ENCODE results near the gene MAL.

DNA sequence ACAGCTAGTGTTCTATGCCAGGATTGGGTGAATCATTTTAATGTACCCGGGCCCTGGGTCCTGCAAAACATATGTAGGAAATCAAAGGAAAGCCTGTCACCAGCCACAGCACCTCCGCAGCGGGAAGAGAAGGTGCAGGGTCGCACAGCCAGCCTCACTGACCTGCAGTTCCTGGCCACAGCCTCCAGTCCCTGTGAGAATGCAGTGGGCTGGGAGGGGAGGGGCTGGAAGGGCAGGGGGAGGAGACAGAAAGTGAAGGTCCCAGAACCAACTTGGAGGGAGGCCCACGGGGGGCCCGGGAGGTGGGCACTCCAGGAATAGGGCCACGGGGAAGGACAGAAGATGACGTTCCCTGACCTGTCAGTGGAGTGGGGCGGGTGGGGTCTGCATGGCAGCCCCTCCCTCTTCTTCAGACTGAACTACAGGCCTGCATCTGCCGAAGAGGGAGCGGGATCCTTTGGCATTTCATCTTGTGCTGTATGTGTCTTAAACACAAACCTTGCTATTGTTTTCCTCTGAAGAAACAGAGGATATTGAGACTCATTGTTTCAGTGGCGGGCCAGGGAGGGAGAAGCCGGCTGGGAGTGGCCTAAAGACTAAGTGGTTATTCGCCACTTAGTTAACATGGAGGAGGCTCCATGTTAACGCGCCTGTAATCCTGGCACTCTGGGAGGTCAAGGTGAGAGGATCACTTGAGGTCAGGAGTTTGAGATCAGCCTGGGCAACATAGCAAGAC, 7.5 kb downstream of the MAL start:
- TF ChIP-seq TARDBP (CRISPR knock-in tag; IDR thresholded peaks at IDR 0.05) = no peak
- TF ChIP-seq POLR2A (IDR thresholded peaks at IDR 0.05; ENCODE audit: insufficient read depth in 1 of 2, low read depth in 2 of 2, low read length in 2 of 2) = no peak
- TF ChIP-seq, protein P1, sequence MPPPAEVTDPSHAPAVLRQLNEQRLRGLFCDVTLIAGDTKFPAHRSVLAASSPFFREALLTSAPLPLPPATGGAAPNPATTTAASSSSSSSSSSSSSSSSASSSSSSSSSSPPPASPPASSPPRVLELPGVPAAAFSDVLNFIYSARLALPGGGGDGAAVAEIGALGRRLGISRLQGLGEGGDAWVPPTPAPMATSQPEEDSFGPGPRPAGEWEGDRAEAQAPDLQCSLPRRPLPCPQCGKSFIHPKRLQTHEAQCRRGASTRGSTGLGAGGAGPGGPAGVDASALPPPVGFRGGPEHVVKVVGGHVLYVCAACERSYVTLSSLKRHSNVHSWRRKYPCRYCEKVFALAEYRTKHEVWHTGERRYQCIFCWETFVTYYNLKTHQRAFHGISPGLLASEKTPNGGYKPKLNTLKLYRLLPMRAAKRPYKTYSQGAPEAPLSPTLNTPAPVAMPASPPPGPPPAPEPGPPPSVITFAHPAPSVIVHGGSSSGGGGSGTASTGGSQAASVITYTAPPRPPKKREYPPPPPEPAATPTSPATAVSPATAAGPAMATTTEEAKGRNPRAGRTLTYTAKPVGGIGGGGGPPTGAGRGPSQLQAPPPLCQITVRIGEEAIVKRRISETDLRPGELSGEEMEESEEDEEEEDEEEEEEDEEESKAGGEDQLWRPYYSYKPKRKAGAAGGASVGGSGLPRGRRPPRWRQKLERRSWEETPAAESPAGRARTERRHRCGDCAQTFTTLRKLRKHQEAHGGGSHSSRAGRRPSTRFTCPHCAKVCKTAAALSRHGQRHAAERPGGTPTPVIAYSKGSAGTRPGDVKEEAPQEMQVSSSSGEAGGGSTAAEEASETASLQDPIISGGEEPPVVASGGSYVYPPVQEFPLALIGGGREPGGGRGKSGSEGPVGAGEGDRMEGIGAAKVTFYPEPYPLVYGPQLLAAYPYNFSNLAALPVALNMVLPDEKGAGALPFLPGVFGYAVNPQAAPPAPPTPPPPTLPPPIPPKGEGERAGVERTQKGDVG (CRISPR knock-in tag; IDR thresholded peaks at IDR 0.05; ENCODE audit: borderline replicate concordance) = no peak
- TF ChIP-seq ZNF225 (CRISPR knock-in tag; IDR thresholded peaks at IDR 0.05) = no peak
- no peak for TF ChIP-seq ELF4 (CRISPR knock-in tag; IDR thresholded peaks at IDR 0.05; ENCODE audit: borderline replicate concordance)
- no peak for TF ChIP-seq ZNF274 (CRISPR knock-in tag; IDR thresholded peaks at IDR 0.05)
- no peak for TF ChIP-seq RARA (CRISPR knock-in tag; IDR thresholded peaks at IDR 0.05)
- TF ChIP-seq, protein P2, sequence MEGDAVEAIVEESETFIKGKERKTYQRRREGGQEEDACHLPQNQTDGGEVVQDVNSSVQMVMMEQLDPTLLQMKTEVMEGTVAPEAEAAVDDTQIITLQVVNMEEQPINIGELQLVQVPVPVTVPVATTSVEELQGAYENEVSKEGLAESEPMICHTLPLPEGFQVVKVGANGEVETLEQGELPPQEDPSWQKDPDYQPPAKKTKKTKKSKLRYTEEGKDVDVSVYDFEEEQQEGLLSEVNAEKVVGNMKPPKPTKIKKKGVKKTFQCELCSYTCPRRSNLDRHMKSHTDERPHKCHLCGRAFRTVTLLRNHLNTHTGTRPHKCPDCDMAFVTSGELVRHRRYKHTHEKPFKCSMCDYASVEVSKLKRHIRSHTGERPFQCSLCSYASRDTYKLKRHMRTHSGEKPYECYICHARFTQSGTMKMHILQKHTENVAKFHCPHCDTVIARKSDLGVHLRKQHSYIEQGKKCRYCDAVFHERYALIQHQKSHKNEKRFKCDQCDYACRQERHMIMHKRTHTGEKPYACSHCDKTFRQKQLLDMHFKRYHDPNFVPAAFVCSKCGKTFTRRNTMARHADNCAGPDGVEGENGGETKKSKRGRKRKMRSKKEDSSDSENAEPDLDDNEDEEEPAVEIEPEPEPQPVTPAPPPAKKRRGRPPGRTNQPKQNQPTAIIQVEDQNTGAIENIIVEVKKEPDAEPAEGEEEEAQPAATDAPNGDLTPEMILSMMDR (CRISPR knock-in tag; IDR thresholded peaks at IDR 0.05) = no peak
- TF ChIP-seq JARID2 (CRISPR knock-in tag; IDR thresholded peaks at IDR 0.05; ENCODE audit: insufficient replicate concordance) = no peak
- TF ChIP-seq, protein P3, sequence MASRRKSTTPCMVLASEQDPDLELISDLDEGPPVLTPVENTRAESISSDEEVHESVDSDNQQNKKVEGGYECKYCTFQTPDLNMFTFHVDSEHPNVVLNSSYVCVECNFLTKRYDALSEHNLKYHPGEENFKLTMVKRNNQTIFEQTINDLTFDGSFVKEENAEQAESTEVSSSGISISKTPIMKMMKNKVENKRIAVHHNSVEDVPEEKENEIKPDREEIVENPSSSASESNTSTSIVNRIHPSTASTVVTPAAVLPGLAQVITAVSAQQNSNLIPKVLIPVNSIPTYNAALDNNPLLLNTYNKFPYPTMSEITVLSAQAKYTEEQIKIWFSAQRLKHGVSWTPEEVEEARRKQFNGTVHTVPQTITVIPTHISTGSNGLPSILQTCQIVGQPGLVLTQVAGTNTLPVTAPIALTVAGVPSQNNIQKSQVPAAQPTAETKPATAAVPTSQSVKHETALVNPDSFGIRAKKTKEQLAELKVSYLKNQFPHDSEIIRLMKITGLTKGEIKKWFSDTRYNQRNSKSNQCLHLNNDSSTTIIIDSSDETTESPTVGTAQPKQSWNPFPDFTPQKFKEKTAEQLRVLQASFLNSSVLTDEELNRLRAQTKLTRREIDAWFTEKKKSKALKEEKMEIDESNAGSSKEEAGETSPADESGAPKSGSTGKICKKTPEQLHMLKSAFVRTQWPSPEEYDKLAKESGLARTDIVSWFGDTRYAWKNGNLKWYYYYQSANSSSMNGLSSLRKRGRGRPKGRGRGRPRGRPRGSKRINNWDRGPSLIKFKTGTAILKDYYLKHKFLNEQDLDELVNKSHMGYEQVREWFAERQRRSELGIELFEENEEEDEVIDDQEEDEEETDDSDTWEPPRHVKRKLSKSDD (CRISPR knock-in tag; IDR thresholded peaks at IDR 0.05; ENCODE audit: low read depth) = no peak
- TF ChIP-seq, protein P4, sequence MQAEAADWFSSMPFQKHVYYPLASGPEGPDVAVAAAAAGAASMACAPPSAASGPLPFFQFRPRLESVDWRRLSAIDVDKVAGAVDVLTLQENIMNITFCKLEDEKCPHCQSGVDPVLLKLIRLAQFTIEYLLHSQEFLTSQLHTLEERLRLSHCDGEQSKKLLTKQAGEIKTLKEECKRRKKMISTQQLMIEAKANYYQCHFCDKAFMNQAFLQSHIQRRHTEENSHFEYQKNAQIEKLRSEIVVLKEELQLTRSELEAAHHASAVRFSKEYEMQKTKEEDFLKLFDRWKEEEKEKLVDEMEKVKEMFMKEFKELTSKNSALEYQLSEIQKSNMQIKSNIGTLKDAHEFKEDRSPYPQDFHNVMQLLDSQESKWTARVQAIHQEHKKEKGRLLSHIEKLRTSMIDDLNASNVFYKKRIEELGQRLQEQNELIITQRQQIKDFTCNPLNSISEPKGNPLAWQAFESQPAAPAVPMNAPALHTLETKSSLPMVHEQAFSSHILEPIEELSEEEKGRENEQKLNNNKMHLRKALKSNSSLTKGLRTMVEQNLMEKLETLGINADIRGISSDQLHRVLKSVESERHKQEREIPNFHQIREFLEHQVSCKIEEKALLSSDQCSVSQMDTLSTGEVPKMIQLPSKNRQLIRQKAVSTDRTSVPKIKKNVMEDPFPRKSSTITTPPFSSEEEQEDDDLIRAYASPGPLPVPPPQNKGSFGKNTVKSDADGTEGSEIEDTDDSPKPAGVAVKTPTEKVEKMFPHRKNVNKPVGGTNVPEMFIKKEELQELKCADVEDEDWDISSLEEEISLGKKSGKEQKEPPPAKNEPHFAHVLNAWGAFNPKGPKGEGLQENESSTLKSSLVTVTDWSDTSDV (CRISPR knock-in tag; IDR thresholded peaks at IDR 0.05) = no peak
- TF ChIP-seq EP300 (IDR thresholded peaks at IDR 0.05; ENCODE audit: low read depth in 2 of 2, low read length in 2 of 2) = no peak
- TF ChIP-seq EP300 (CRISPR knock-in tag; IDR thresholded peaks at IDR 0.05; ENCODE audit: borderline replicate concordance) = no peak
- TF ChIP-seq, protein P5, sequence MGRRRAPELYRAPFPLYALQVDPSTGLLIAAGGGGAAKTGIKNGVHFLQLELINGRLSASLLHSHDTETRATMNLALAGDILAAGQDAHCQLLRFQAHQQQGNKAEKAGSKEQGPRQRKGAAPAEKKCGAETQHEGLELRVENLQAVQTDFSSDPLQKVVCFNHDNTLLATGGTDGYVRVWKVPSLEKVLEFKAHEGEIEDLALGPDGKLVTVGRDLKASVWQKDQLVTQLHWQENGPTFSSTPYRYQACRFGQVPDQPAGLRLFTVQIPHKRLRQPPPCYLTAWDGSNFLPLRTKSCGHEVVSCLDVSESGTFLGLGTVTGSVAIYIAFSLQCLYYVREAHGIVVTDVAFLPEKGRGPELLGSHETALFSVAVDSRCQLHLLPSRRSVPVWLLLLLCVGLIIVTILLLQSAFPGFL (CRISPR knock-in tag; IDR thresholded peaks at IDR 0.05) = no peak
- TF ChIP-seq NBN (conservative IDR thresholded peaks at IDR 0.05) = no peak

Data from HepG2 (cell line).